Lung (tissue), 12 donors: ENCODE results near the gene BIN1. TPM values are rescaled to one million over a fixed set of nuclear protein-coding genes. Genes with fewer than 3 reads are reported as not detected.

ENCODE experiments used
- ATAC-seq: fragments of 200-7000 bp; cut with Tn5 transposase; one replicate; pipeline ENCODE4 v1.9.1; 2020; ENCODE audit warnings: moderate number of reproducible peaks; ENCODE audit not compliant: insufficient read depth, low FRiP score
- DNase-seq, 3 donors: peaks; one replicate each; pipeline ENCODE4 v3.0.0-alpha.2; 2013 to 2017
- H3K27ac ChIP-seq, 2 donors: one replicate each; pipeline ENCODE4 v1.5.1; 2013; ENCODE audit warnings: mild to moderate bottlenecking in 2 of 2, moderate library complexity in 2 of 2, control low read depth in 1 of 2, inconsistent platforms in 1 of 2, low read depth in 1 of 2, low read length in 1 of 2
- H3K27me3 ChIP-seq, 3 donors: one replicate each; pipeline ENCODE4 v1.5.1; 2013; ENCODE audit warnings: low read length in 2 of 3; ENCODE audit not compliant: control insufficient read depth in 3 of 3, insufficient read depth in 3 of 3
- H3K36me3 ChIP-seq, 4 donors: one replicate each; pipeline ENCODE4 v1.5.1; 2013; ENCODE audit warnings: low read length in 4 of 4, mild to moderate bottlenecking in 1 of 4, moderate library complexity in 1 of 4; ENCODE audit not compliant: control insufficient read depth in 4 of 4, insufficient read depth in 4 of 4
- H3K4me1 ChIP-seq, 5 donors: one replicate each; pipeline ENCODE4 v1.5.1; 2013; ENCODE audit warnings: low read length in 5 of 5, mild to moderate bottlenecking in 2 of 5, moderate library complexity in 1 of 5; ENCODE audit not compliant: control insufficient read depth in 5 of 5, insufficient read depth in 5 of 5
- H3K4me3 ChIP-seq: one replicate; pipeline ENCODE4 v1.5.1; 2013; ENCODE audit warnings: mild to moderate bottlenecking, control low read depth, moderate library complexity
- H3K9ac ChIP-seq, 2 donors: one replicate each; pipeline ENCODE4 v1.5.1; 2013; ENCODE audit warnings: low read length in 2 of 2, control low read depth in 1 of 2; ENCODE audit not compliant: insufficient read depth in 1 of 2
- H3K9me3 ChIP-seq, 4 donors: one replicate each; pipeline ENCODE4 v1.5.1; 2013; ENCODE audit warnings: low read length in 3 of 4, mild to moderate bottlenecking in 1 of 4, moderate library complexity in 1 of 4; ENCODE audit not compliant: control insufficient read depth in 4 of 4, insufficient read depth in 3 of 4
- WGBS, 2 donors: extraction: QIAGEN DNeasy Blood & Tissue Kit; methylation state at CpG; one replicate each; pipeline ENCODE4 v1.1.7; 2013; 5-methylcytosine and 5-hydroxymethylcytosine counted together
- polyA plus RNA-seq, 2 donors: library from polyadenylated mRNA; stranded (reverse); fragments of 200-250 nt; gene quantifications; one replicate each; pipeline ENCODE4 v1.2.1, GENCODE V29; 2013
- total RNA-seq, 2 donors: library from RNA; depleted of rRNA in 1 of 2; stranded (reverse); fragments of >200 nt in 1 of 2; gene quantifications; one replicate each; pipeline ENCODE4 v1.2.1, GENCODE V29; 2014 to 2021
- TF ChIP-seq, protein P1 (sequence below): IDR thresholded peaks from 2 replicates; pipeline ENCODE4 v1.5.1; 2012; ENCODE audit warnings: mild to moderate bottlenecking; ENCODE audit errors: control extremely low read depth, extremely low read depth
- donor health status: control.
- donor health status: control.
- donor health status: Bipolar disorder and iron deficiency.
- donor health status: healthy.
- donor health status: DM: yes; HTN: yes; CAD: no.

BIN1 gene
- total and polyA plus RNA-seq, 4 donors, result 28.8 to 41.7 (median 36.2) TPM

GRCh38 chr2:127090281-127091120 lies 16.5 kb downstream of the BIN1 start:
- Histone ChIP-seq H3K4me1 (peaks cover 0 to 48% (median 37%) of the 10 kb centered on the region in 5 donors), H3K36me3 (peaks cover 0 to 2% (median 0%) of the 10 kb centered on the region in 4 donors), H3K27ac (no peak overlapping the region), H3K9me3 (no peaks in the 10 kb centered on the region), H3K4me3 (no peak overlapping the region), H3K27me3 (no peaks in the 10 kb centered on the region), H3K9ac (no peak overlapping the region)
- TF ChIP-seq, protein P1, sequence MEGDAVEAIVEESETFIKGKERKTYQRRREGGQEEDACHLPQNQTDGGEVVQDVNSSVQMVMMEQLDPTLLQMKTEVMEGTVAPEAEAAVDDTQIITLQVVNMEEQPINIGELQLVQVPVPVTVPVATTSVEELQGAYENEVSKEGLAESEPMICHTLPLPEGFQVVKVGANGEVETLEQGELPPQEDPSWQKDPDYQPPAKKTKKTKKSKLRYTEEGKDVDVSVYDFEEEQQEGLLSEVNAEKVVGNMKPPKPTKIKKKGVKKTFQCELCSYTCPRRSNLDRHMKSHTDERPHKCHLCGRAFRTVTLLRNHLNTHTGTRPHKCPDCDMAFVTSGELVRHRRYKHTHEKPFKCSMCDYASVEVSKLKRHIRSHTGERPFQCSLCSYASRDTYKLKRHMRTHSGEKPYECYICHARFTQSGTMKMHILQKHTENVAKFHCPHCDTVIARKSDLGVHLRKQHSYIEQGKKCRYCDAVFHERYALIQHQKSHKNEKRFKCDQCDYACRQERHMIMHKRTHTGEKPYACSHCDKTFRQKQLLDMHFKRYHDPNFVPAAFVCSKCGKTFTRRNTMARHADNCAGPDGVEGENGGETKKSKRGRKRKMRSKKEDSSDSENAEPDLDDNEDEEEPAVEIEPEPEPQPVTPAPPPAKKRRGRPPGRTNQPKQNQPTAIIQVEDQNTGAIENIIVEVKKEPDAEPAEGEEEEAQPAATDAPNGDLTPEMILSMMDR, result no peak
- 70 to 80% methylated on average over 18 of the region's 18 CpGs for WGBS, 2 donors
- ATAC-seq (no peak), DNase-seq (no peak)

GRCh38 chr2:127089478-127090235 lies 17.3 kb downstream of the BIN1 start:
- H3K27me3 ChIP-seq, result no peaks in the 10 kb centered on the region
- ATAC-seq, result no peak
- no peak for DNase-seq
- no peaks in the 10 kb centered on the region for H3K9me3 ChIP-seq
- H3K4me1 ChIP-seq, result peaks cover 0 to 48% (median 37%) of the 10 kb centered on the region in 5 donors
- no peak overlapping the region for H3K4me3 ChIP-seq
- peaks cover 0 to 2% (median 0%) of the 10 kb centered on the region in 4 donors for H3K36me3 ChIP-seq
- WGBS, 2 donors, result 88 to 90% methylated on average over 10 of the region's 10 CpGs
- TF ChIP-seq, protein P1, result no peak
- no peak overlapping the region for H3K9ac ChIP-seq
- no peak overlapping the region for H3K27ac ChIP-seq

DNA sequence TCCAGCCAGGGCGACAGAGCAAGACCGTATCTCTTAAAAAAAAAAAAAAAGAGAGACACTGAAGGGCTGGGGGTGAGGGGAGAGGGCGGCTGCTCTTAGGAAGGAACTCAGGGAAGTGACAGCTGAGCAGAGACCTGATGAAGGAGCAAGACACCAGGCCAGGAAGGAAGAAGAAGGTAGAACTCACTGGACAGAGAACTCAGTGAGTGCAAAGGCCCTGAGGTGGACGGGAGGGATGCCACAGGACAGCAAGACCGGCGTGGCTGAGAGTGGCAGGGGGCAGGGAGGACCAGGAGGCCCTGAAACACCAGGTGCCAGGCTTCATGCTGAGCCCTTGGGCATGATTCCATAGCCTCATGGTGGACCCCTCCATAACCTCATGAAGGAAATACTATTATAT lies 18.2 kb downstream of the BIN1 start:
- ATAC-seq, result no peak
- DNase-seq, result no peak
- Histone ChIP-seq H3K4me1 (peaks cover 0 to 51% (median 36%) of the 10 kb centered on the region in 5 donors), H3K4me3 (no peak overlapping the region), H3K27ac (no peak overlapping the region), H3K9ac (no peak overlapping the region), H3K27me3 (no peaks in the 10 kb centered on the region), H3K36me3 (peaks cover 0 to 2% (median 0%) of the 10 kb centered on the region in 4 donors), H3K9me3 (no peaks in the 10 kb centered on the region)
- 82 to 91% methylated on average over 6 of the region's 6 CpGs for WGBS, 2 donors
- TF ChIP-seq, protein P1, result no peak
